HG02970 (cell line): Measurements from ENCODE around the gene AGPAT3.

ENCODE experiments used
- ATAC-seq: cut with Tn5 transposase; IDR thresholded peaks from one replicate; pipeline ENCODE4 v1.9.1; 2021; ENCODE audit warnings: mild to moderate bottlenecking, moderate library complexity, moderate number of reproducible peaks; ENCODE audit not compliant: unreplicated experiment, low FRiP score

Gene AGPAT3

GRCh38 chr21:44010429-44010828 lies 145.4 kb downstream of the AGPAT3 start:
- no peak for ATAC-seq

GRCh38 chr21:44011123-44011522 lies 146.1 kb downstream of the AGPAT3 start:
- ATAC-seq, result no peak

GRCh38 chr21:44011579-44012473 lies 146.8 kb downstream of the AGPAT3 start, which contains the start of gene TRAPPC10:
Gene TRAPPC10, plus strand, starts transcription at chr21:44012309. Its CDS starts 185 bp downstream, at chr21:44012494.
- peak; percentile 68 for ATAC-seq

GRCh38 chr21:44012474-44013379 lies 147.7 kb downstream of the AGPAT3 start:
- ATAC-seq, result peak; percentile 69

- ATAC-seq, result no peak
Measured at GRCh38 chr21:44013380-44014088, 148.5 kb downstream of the AGPAT3 start.

- ATAC-seq, result no peak
Measured at GRCh38 chr21:44017601-44018000, 152.6 kb downstream of the AGPAT3 start.

- ATAC-seq, result no peak
Measured at GRCh38 chr21:44018127-44018526, 153.1 kb downstream of the AGPAT3 start.

GRCh38 chr21:44018813-44019567 lies 154.0 kb downstream of the AGPAT3 start:
- no peak for ATAC-seq

GRCh38 chr21:44019568-44019958 lies 154.5 kb downstream of the AGPAT3 start:
- no peak for ATAC-seq

- ATAC-seq, result no peak
Measured at GRCh38 chr21:44020551-44020950, 155.5 kb downstream of the AGPAT3 start.

- no peak for ATAC-seq
Measured at GRCh38 chr21:44021064-44021463, 156.0 kb downstream of the AGPAT3 start.

GRCh38 chr21:44024257-44024656 lies 159.2 kb downstream of the AGPAT3 start:
- no peak for ATAC-seq

GRCh38 chr21:44024887-44025353 lies 159.9 kb downstream of the AGPAT3 start:
- no peak for ATAC-seq

- ATAC-seq, result no peak
Measured at GRCh38 chr21:44027607-44028286, 162.7 kb downstream of the AGPAT3 start.

GRCh38 chr21:44028287-44028659 lies 163.2 kb downstream of the AGPAT3 start:
- no peak for ATAC-seq

GRCh38 chr21:44029460-44030087 lies 164.6 kb downstream of the AGPAT3 start:
- ATAC-seq, result no peak

GRCh38 chr21:44035244-44035643 lies 170.2 kb downstream of the AGPAT3 start:
- no peak for ATAC-seq
